ENCODE data around the gene AGBL1.

- no peak for TF ChIP-seq EZH2 (IDR thresholded peaks at IDR 0.05; ENCODE audit: insufficient read depth, poor library complexity, severe bottlenecking)
- no peak for TF ChIP-seq EZH2phosphoT487 (IDR thresholded peaks at IDR 0.05; ENCODE audit: insufficient read depth, low read depth)
These were observed 773.1 kb downstream of the AGBL1 start for GRCh38 chr15:86852741-86853140.

All from GM23248 (cell line).